ENCODE results near the gene ANKS1B.

- TF ChIP-seq CTCF (conservative IDR thresholded peaks at IDR 0.05; ENCODE audit: low read length): peak; percentile 70
- TF ChIP-seq EZH2phosphoT487 (IDR thresholded peaks at IDR 0.05; ENCODE audit: borderline replicate concordance): no peak
Measured at GRCh38 chr12:99767809-99768208, 216.9 kb downstream of the ANKS1B start.
